Keratinocyte (primary cell): ENCODE results near the gene SNX6. TPM values are rescaled to one million over a fixed set of nuclear protein-coding genes. Genes with fewer than 3 reads are reported as not detected.
"Not testable (repeated sequence)": the region's sequence is repeated elsewhere in the genome, so short reads cannot be mapped to it uniquely, and the experiment has no call there.

ENCODE experiments used
- DNase-seq: peaks from one replicate; pipeline ENCODE4 v3.0.0-alpha.2; 2011; ENCODE audit warnings: low read depth, missing footprints, low spot score
- FAIRE-seq: peaks from 2 replicates; lab custom pipeline; 2011; peaks lifted over from hg19 to GRCh38; lab: Jason Lieb, UNC
- H2AFZ ChIP-seq: 2 replicates; pipeline ENCODE4 v1.6.0; 2012; ENCODE audit warnings: low read length, control low read depth, inconsistent platforms; ENCODE audit not compliant: control insufficient read depth
- H3K27ac ChIP-seq: 2 replicates; pipeline ENCODE4 v1.5.1; 2011; ENCODE audit warnings: low read length; ENCODE audit not compliant: control insufficient read depth, insufficient read depth
- H3K27me3 ChIP-seq: 3 replicates; pipeline ENCODE4 v1.6.0; 2011; ENCODE audit warnings: low read length; ENCODE audit not compliant: control insufficient read depth, insufficient read depth; ENCODE audit errors: extremely low read depth
- H3K36me3 ChIP-seq, 2 experiments: 2 replicates in 1 of 2; 3 replicates in 1 of 2; pipeline ENCODE4 v1.5.1; 2011; ENCODE audit warnings: low read length in 2 of 2, mild to moderate bottlenecking in 1 of 2; ENCODE audit not compliant: control insufficient read depth in 2 of 2, insufficient read depth in 2 of 2; ENCODE audit errors: extremely low read depth in 1 of 2
- H3K4me1 ChIP-seq: 3 replicates; pipeline ENCODE4 v1.5.1; 2011; ENCODE audit warnings: low read length; ENCODE audit not compliant: control insufficient read depth, insufficient read depth; ENCODE audit errors: extremely low read depth
- H3K4me2 ChIP-seq: 3 replicates; pipeline ENCODE4 v1.6.0; 2011; ENCODE audit warnings: low read depth, low read length; ENCODE audit not compliant: control insufficient read depth, insufficient read depth; ENCODE audit errors: extremely low read depth
- H3K4me3 ChIP-seq, 3 experiments: fragments of 200-600 bp in 1 of 3; sonication (generic) in 1 of 3; 2 replicates in 2 of 3; 3 replicates in 1 of 3; pipeline ENCODE4 v1.5.1; 2011 to 2016; ENCODE audit warnings: low read length in 3 of 3, mild to moderate bottlenecking in 3 of 3, control low read depth in 2 of 3, inconsistent platforms in 1 of 3, low read depth in 1 of 3, mixed read lengths in 1 of 3, mixed run types in 1 of 3, moderate library complexity in 1 of 3; ENCODE audit not compliant: control insufficient read depth in 2 of 3, insufficient read depth in 2 of 3; ENCODE audit errors: extremely low read depth in 1 of 3
- H3K79me2 ChIP-seq: 2 replicates; pipeline ENCODE4 v1.6.0; 2012; ENCODE audit warnings: low read length; ENCODE audit not compliant: control insufficient read depth, insufficient read depth
- H3K9ac ChIP-seq: 3 replicates; pipeline ENCODE4 v1.6.0; 2011; ENCODE audit warnings: low read length; ENCODE audit not compliant: control insufficient read depth, insufficient read depth; ENCODE audit errors: extremely low read depth
- H3K9me1 ChIP-seq: 3 replicates; pipeline ENCODE4 v1.6.0; 2011; ENCODE audit warnings: low read length; ENCODE audit not compliant: control insufficient read depth, insufficient read depth; ENCODE audit errors: extremely low read depth
- H3K9me3 ChIP-seq: 2 replicates; pipeline ENCODE4 v1.5.1; 2012; ENCODE audit warnings: low read depth, low read length; ENCODE audit not compliant: control insufficient read depth
- H4K20me1 ChIP-seq: 3 replicates; pipeline ENCODE4 v1.6.0; 2011; ENCODE audit warnings: low read length; ENCODE audit not compliant: control insufficient read depth, insufficient read depth; ENCODE audit errors: extremely low read depth
- EZH2 ChIP-seq: IDR thresholded peaks from one replicate; pipeline ENCODE4 v1.6.1; 2012; ENCODE audit warnings: inconsistent platforms, mild to moderate bottlenecking, low read length, moderate library complexity
- dilution Hi-C: fragments of 300-500 bp; cut with MboI; formaldehyde crosslinking; loops from one replicate; pipeline ENCODE4 v1.7.0; 2020; ENCODE audit warnings: low sequenced_read_pairs; ENCODE audit not compliant: extremely low pct_ligation_motif_present
- polyA plus RNA-seq, 5 experiments: library from polyadenylated mRNA; depleted of rRNA in 3 of 5; stranded (reverse) in 3 of 5; stranded (forward) in 1 of 5; unstranded in 1 of 5; fragments of >200 nt; gene quantifications; 1 replicate in 1 of 5; 2 replicates in 3 of 5; 3 replicates in 1 of 5; pipeline versions ENCODE4 v1.2.1 to v1.2.3, GENCODE V29; 2011 to 2012; ENCODE audit warnings: missing spikeins in 2 of 5, low read depth in 1 of 5, low replicate concordance in 1 of 5
- TF ChIP-seq, protein P1 (sequence below), 3 experiments: IDR thresholded peaks in 1 of 3; conservative IDR thresholded peaks in 1 of 3; optimal IDR thresholded peaks in 1 of 3; 2 replicates in 2 of 3; 3 replicates in 1 of 3; pipeline versions ENCODE3 to v1.5.1; 2011; ENCODE audit warnings: low read length in 3 of 3, mild to moderate bottlenecking in 3 of 3, moderate library complexity in 2 of 3, control low read depth in 1 of 3, inconsistent platforms in 1 of 3; ENCODE audit not compliant: insufficient read depth in 2 of 3; ENCODE audit errors: extremely low read depth in 1 of 3

Gene SNX6
- polyA plus RNA-seq, 1 donor (not counting 4 experiments of a cell fraction or from before 2014, with no cell fraction given) = 137 TPM

DNA sequence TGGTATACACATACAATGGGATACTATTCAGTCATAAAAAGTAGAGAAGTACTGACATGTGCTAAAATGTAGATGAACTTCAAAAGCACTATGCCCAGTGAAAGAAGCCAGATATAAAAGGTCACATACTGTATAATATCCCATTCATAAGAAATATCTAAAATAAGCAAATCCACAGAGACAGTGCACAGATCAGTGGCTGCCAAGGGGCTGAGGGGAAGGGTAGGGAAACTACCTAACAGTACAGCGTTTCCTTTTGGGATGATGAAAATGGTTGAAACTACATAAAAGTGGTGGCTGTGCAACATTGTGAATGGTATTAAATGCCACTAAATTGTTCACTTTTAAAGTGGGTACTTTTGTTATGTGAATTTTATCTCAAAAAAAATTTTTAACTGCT is 102.4 kb downstream of the SNX6 start:
- dilution Hi-C loops = no loop called here
- no peaks in the 10 kb centered on the region for H3K9me3 ChIP-seq
- no peak overlapping the region for H3K27ac ChIP-seq
- FAIRE-seq (no peak), DNase-seq (no peak)
- peaks cover 7 to 11% of the 10 kb centered on the region in 2 experiments for H3K36me3 ChIP-seq
- H3K4me1 ChIP-seq = no peaks in the 10 kb centered on the region
- no peaks in the 10 kb centered on the region for H3K9me1 ChIP-seq
- no peaks in the 10 kb centered on the region for H4K20me1 ChIP-seq
- H3K4me3 ChIP-seq = no peak overlapping the region
- H3K27me3 ChIP-seq = no peaks in the 10 kb centered on the region
- H2AFZ ChIP-seq = no peak overlapping the region
- no peak overlapping the region for H3K4me2 ChIP-seq
- TF ChIP-seq EZH2 = no peak
- TF ChIP-seq, protein P1, sequence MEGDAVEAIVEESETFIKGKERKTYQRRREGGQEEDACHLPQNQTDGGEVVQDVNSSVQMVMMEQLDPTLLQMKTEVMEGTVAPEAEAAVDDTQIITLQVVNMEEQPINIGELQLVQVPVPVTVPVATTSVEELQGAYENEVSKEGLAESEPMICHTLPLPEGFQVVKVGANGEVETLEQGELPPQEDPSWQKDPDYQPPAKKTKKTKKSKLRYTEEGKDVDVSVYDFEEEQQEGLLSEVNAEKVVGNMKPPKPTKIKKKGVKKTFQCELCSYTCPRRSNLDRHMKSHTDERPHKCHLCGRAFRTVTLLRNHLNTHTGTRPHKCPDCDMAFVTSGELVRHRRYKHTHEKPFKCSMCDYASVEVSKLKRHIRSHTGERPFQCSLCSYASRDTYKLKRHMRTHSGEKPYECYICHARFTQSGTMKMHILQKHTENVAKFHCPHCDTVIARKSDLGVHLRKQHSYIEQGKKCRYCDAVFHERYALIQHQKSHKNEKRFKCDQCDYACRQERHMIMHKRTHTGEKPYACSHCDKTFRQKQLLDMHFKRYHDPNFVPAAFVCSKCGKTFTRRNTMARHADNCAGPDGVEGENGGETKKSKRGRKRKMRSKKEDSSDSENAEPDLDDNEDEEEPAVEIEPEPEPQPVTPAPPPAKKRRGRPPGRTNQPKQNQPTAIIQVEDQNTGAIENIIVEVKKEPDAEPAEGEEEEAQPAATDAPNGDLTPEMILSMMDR (optimal IDR thresholded peaks at IDR 0.05 in 1 of 3, IDR thresholded peaks at IDR 0.05 in 1 of 3, conservative IDR thresholded peaks at IDR 0.05 in 1 of 3; ENCODE audit: extremely low read depth in 1 of 3, insufficient read depth in 2 of 3, low read length in 3 of 3) = no peak
- no peaks in the 10 kb centered on the region for H3K79me2 ChIP-seq
- H3K9ac ChIP-seq = no peak overlapping the region

DNA sequence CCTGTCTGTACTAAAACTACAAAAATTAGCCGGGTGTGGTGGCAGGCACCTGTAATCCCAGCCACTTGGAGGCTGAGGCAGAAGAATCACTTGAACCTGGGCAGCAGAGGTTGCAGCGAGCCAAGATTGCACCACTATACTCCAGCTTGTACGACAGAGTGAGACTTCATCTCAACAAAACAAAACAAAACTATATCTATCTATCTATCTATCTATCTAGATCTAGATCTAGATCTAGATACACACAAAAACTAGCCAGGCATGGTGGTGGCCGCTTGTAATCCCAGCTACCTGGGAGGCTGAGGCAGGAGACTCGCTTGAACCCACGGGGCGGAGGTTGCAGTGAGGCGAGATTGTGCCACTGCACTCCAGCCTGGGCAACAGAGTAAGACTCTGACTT is 105.7 kb downstream of the SNX6 start:
- H3K9me1 ChIP-seq, H4K20me1 ChIP-seq, H3K4me2 ChIP-seq, H3K9me3 ChIP-seq, H3K27me3 ChIP-seq, H3K9ac ChIP-seq, H3K4me1 ChIP-seq, H3K79me2 ChIP-seq, FAIRE-seq, H3K27ac ChIP-seq, H2AFZ ChIP-seq, dilution Hi-C loops, H3K4me3 ChIP-seq, DNase-seq: not testable (repeated sequence)
- peaks cover 10 to 15% of the 10 kb centered on the region in 2 experiments for H3K36me3 ChIP-seq

DNA sequence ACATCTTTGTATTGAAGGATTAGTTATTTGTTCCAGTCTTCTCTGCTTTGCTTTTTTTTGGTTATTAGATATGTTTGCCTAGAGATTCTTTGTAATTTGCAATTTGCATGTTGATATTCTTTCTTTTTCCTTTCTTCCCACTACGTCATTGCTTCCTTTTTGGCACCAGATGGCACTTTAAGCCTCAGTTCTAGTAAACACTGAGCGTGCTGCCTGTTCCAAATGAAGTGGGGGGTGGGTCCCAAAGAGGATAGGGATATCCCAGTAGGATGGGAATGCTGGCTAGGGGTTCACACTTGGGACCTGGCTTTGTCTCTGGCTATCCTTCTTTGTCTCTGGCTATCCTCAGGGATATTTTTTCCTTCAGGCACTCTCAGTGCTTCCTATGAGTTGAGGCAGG is 107.5 kb downstream of the SNX6 start:
- Histone ChIP-seq H3K27ac (no peak overlapping the region), H3K27me3 (no peaks in the 10 kb centered on the region)
- no peak for FAIRE-seq

DNA sequence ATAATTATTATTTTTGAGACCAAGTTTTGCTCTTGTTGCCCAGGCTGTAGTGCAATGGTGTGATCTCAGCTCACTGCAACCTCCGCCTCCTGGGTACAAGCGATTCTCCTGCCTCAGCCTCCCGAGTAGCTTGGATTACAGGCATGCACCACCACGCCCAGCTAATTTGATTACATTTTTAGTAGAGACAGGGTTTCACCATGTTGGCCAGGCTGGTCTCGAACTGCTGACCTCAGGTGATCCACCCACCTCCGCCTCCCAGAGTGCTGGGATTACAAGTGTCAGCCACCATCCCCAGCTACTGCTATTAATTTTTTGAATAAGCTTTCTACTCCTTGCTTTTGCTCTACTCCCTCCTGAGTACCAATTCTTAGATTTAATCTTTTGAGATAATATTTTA is 108.9 kb downstream of the SNX6 start:
- dilution Hi-C loops, H3K9me3 ChIP-seq: not testable (repeated sequence)

More for the DNA sequence above, 107.5 kb downstream of the SNX6 start:
- Histone ChIP-seq H3K4me2 (no peak overlapping the region), H3K36me3 (peaks cover 8 to 19% of the 10 kb centered on the region in 2 experiments), H3K4me3 (no peak overlapping the region), H3K9me3 (no peaks in the 10 kb centered on the region), H3K4me1 (no peaks in the 10 kb centered on the region), H3K79me2 (no peaks in the 10 kb centered on the region), H3K9me1 (no peaks in the 10 kb centered on the region), H3K9ac (no peak overlapping the region), H4K20me1 (no peaks in the 10 kb centered on the region), H2AFZ (no peak overlapping the region)
- no peak for DNase-seq
- dilution Hi-C loops = no loop called here
- no peak for TF ChIP-seq EZH2
- TF ChIP-seq, protein P1 (optimal IDR thresholded peaks at IDR 0.05 in 1 of 3, IDR thresholded peaks at IDR 0.05 in 1 of 3, conservative IDR thresholded peaks at IDR 0.05 in 1 of 3; ENCODE audit: extremely low read depth in 1 of 3, insufficient read depth in 2 of 3, low read length in 3 of 3) = no peak

More for the DNA sequence above, 108.9 kb downstream of the SNX6 start:
- not testable (repeated sequence) for H3K4me2 ChIP-seq, H3K27ac ChIP-seq, FAIRE-seq, H3K4me1 ChIP-seq, H3K9me1 ChIP-seq, H3K9ac ChIP-seq, H3K27me3 ChIP-seq, H3K79me2 ChIP-seq, DNase-seq, H3K4me3 ChIP-seq, H2AFZ ChIP-seq, H4K20me1 ChIP-seq
- peaks cover 9 to 19% of the 10 kb centered on the region in 2 experiments for H3K36me3 ChIP-seq
